Measurements from ENCODE around the gene SLC35F3.

- TF ChIP-seq CTCF (IDR thresholded peaks at IDR 0.05; ENCODE audit: low read depth, low read length, missing input control): no peak
- no peak for TF ChIP-seq MAX (IDR thresholded peaks at IDR 0.05)
- TF ChIP-seq SP1 (IDR thresholded peaks at IDR 0.05): no peak
- TF ChIP-seq YY1 (IDR thresholded peaks at IDR 0.05): no peak
- no peak for TF ChIP-seq REST (IDR thresholded peaks at IDR 0.05)
- TF ChIP-seq RXRA (IDR thresholded peaks at IDR 0.05): no peak
- no peak for TF ChIP-seq EGR1 (IDR thresholded peaks at IDR 0.05; ENCODE audit: low read depth in 2 of 2)
- no peak for TF ChIP-seq ZBTB33 (IDR thresholded peaks at IDR 0.05)
- TF ChIP-seq TAF1 (conservative IDR thresholded peaks at IDR 0.05): no peak
- TF ChIP-seq HNF4G (IDR thresholded peaks at IDR 0.05): no peak
- TF ChIP-seq RAD21 (IDR thresholded peaks at IDR 0.05): no peak
- no peak for TF ChIP-seq JUND (IDR thresholded peaks at IDR 0.05)
Observed at GRCh38 chr1:234134878-234135277, 230.4 kb downstream of the SLC35F3 start.
